Calu3 (cell line): ENCODE measurements around the gene FCER1G. TPM values are rescaled to one million over a fixed set of nuclear protein-coding genes. Genes with fewer than 3 reads are reported as not detected.
A peak's percentile ranks its signal among the peaks of the same experiment; 100 is the strongest.

Experiments used
- BruUV-seq: library from RNA; stranded (reverse); fragments of 400-500 nt; replicated peaks from 2 replicates; lab custom pipeline; 2021; lab: Mats Ljungman, UMichigan
- CTCF ChIA-PET: fragments of 300-600 bp; sonication (Branson Sonifier 250); formaldehyde crosslinking; loops from one replicate; lab custom pipeline; 2022; ENCODE audit warnings: antibody characterized with exemption; lab: Charles Lee
- DNase-seq: peaks from one replicate; pipeline ENCODE4 v3.0.0; 2022
- H3K27ac Mint-ChIP-seq: one replicate; pipeline ENCODE4 v1.8.0; 2022; ENCODE audit warnings: mixed read lengths; ENCODE audit not compliant: unreplicated experiment
- H3K27me3 Mint-ChIP-seq: one replicate; pipeline ENCODE4 v1.8.0; 2022; ENCODE audit warnings: mixed read lengths; ENCODE audit not compliant: unreplicated experiment
- H3K36me3 Mint-ChIP-seq: one replicate; pipeline ENCODE4 v1.8.0; 2022; ENCODE audit warnings: mild to moderate bottlenecking, moderate library complexity, mixed read lengths; ENCODE audit not compliant: insufficient read depth, unreplicated experiment
- H3K4me1 Mint-ChIP-seq: one replicate; pipeline ENCODE4 v1.8.0; 2022; ENCODE audit warnings: mild to moderate bottlenecking, low read depth, mixed read lengths; ENCODE audit not compliant: unreplicated experiment
- H3K4me3 Mint-ChIP-seq: one replicate; pipeline ENCODE4 v1.8.0; 2022; ENCODE audit warnings: mild to moderate bottlenecking, low read depth, moderate library complexity, mixed read lengths; ENCODE audit not compliant: unreplicated experiment
- H3K9me3 Mint-ChIP-seq: one replicate; pipeline ENCODE4 v1.8.0; 2022; ENCODE audit warnings: low read depth, mixed read lengths; ENCODE audit not compliant: unreplicated experiment
- intact Hi-C: fragments of 100-400 bp; cut with micrococcal nuclease; formaldehyde crosslinking; loops from one replicate; pipeline ENCODE4 v1.10.0; 2022; ENCODE audit not compliant: unreplicated experiment
- total RNA-seq: library from RNA; stranded (reverse); gene quantifications from 2 replicates; pipeline ENCODE4 v1.2.3, GENCODE V29; 2022
- TF ChIP-seq, protein P1 (sequence below): fragments of 200-600 bp; IDR thresholded peaks from one replicate; pipeline ENCODE4 v1.8.0; 2022; ENCODE audit warnings: antibody characterized with exemption; ENCODE audit not compliant: unreplicated experiment

FCER1G gene
- total RNA-seq, 1 experiment from 2014 or later = not detected

DNA sequence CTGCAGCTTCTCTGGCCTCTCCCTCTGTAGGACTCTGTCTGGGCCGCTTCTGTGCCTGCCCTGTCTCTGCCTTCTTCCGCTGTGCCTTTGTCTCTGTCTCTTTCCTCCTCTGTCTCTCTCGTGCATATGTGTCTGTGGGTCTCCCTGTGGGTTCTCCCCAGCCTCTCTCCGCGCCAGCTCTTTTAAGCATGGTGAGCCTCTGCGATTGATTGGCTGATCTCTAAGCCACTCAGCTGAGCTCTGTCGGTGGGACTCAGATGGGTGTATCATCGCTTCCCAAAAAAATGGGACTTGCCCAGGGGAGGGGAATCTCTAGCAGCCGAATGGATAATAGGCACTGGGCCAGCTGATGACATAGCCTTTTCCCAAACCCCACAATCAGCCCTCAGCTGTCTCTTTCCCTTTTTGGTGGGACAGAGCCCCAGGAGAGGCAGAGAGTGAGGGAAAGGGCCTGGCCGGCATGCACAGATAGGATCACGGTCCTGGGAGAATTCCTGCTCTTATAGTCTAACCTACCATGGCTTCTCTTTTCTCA lies 16.1 kb upstream of the FCER1G start, which contains the start of gene ADAMTS4:
ADAMTS4 (minus strand) TSS at position 158 of the 535 bp plus-strand sequence. CDS start 427 bp downstream, outside the sequence.
- H3K27ac Mint-ChIP-seq = peak within 1 kb of the TSS; percentile 40
- no peak for DNase-seq
- H3K36me3 Mint-ChIP-seq = peaks cover 14% of the 10 kb centered on the region
- H3K4me3 Mint-ChIP-seq = no peak within 1 kb of the TSS
- CTCF ChIA-PET = interaction anchor here (0.6 kb wide), 1 partner anchor 11 kb away, joined by 3 read pairs; no protein-coding TSS in a partner anchor
- no peaks in the 10 kb centered on the region for H3K9me3 Mint-ChIP-seq
- H3K27me3 Mint-ChIP-seq = peaks cover 25% of the 10 kb centered on the region
- TF ChIP-seq, protein P1, sequence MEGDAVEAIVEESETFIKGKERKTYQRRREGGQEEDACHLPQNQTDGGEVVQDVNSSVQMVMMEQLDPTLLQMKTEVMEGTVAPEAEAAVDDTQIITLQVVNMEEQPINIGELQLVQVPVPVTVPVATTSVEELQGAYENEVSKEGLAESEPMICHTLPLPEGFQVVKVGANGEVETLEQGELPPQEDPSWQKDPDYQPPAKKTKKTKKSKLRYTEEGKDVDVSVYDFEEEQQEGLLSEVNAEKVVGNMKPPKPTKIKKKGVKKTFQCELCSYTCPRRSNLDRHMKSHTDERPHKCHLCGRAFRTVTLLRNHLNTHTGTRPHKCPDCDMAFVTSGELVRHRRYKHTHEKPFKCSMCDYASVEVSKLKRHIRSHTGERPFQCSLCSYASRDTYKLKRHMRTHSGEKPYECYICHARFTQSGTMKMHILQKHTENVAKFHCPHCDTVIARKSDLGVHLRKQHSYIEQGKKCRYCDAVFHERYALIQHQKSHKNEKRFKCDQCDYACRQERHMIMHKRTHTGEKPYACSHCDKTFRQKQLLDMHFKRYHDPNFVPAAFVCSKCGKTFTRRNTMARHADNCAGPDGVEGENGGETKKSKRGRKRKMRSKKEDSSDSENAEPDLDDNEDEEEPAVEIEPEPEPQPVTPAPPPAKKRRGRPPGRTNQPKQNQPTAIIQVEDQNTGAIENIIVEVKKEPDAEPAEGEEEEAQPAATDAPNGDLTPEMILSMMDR = no peak
- intact Hi-C loops = no loop called here
- peaks cover 41% of the 10 kb centered on the region for H3K4me1 Mint-ChIP-seq
- BruUV-seq = no TSS peak

DNA sequence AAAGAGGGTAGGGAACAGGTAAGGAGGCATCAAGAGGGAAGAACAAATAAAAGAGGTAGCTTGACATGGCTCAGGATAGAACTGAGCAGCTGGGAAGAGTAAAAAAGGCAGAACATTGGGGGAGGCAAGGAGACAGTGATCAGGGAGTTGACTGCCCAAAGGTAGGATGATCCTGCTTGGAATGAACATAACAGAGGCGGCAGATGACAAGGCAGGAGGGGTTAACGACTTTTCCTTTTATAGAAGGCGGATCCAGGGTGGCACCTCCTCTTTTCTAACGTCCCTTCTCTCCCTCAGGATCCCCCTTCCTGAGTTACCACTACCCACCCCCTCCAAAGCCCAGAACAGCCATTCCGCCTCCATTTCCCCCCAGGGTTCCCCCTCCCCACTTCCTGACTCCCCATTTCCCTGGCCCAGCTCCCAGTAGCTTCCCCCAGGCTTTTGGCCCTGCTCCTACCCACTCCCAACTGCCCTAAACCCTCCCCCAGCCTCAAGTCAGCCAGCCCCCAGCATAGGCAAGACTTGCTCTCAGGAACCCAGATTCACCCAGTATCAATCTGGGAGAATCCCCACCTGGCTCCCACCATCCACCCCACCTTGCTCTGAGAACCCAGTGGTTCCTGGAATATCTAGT lies 15.5 kb upstream of the FCER1G start:
- intact Hi-C loops = loop anchor here (10.0 kb wide), 1 partner anchor 545 kb away; the partner anchor contains the start of gene DUSP12
- BruUV-seq = no TSS peak
- Mint-ChIP-seq H3K27ac (no peak overlapping the region), H3K4me1 (peaks cover 47% of the 10 kb centered on the region), H3K27me3 (peaks cover 25% of the 10 kb centered on the region), H3K36me3 (peaks cover 14% of the 10 kb centered on the region), H3K9me3 (no peaks in the 10 kb centered on the region), H3K4me3 (no peak overlapping the region)
- no peak for DNase-seq
- TF ChIP-seq, protein P1 = no peak
- CTCF ChIA-PET = no interaction called here

DNA sequence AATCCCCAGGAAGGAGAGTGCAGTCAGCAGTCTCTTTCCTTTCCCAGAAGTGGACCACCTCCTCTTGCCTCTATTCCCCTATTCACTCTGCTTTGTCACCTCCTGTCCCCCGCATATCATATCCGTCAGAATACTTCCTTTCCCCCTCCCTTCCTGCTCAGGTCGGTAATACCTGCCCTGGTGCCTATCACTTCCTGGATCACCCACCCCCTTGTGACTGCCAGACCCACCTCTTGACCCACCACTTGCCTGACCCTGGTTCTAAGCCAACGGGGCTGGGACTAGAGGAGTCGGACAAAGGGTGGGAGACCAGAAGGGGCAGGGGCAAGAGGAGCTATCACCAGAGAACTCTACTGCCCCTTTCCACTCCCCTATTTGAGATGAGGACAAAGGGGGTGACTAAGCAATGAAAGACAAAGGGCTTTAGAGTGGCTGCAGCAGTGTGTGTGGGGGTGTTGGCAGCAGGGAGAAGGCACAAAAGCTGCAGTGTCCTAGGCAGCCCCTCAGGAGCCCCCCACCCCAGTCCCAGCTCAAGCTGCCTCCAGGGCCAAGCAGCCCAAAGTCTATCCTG lies 14.6 kb upstream of the FCER1G start:
- peaks cover 48% of the 10 kb centered on the region for H3K4me1 Mint-ChIP-seq
- CTCF ChIA-PET = interaction anchor here (0.6 kb wide), 1 partner anchor 172 kb away, joined by 4 read pairs; no protein-coding TSS in a partner anchor
- DNase-seq = no peak
- H3K4me3 Mint-ChIP-seq = no peak overlapping the region
- peaks cover 14% of the 10 kb centered on the region for H3K36me3 Mint-ChIP-seq
- TF ChIP-seq, protein P1 = no peak
- intact Hi-C loops = loop anchor here (10.0 kb wide), 1 partner anchor 544 kb away; the partner anchor contains the start of gene DUSP12
- no peak overlapping the region for H3K27ac Mint-ChIP-seq
- H3K9me3 Mint-ChIP-seq = no peaks in the 10 kb centered on the region
- H3K27me3 Mint-ChIP-seq = peaks cover 25% of the 10 kb centered on the region
- no TSS peak for BruUV-seq

DNA sequence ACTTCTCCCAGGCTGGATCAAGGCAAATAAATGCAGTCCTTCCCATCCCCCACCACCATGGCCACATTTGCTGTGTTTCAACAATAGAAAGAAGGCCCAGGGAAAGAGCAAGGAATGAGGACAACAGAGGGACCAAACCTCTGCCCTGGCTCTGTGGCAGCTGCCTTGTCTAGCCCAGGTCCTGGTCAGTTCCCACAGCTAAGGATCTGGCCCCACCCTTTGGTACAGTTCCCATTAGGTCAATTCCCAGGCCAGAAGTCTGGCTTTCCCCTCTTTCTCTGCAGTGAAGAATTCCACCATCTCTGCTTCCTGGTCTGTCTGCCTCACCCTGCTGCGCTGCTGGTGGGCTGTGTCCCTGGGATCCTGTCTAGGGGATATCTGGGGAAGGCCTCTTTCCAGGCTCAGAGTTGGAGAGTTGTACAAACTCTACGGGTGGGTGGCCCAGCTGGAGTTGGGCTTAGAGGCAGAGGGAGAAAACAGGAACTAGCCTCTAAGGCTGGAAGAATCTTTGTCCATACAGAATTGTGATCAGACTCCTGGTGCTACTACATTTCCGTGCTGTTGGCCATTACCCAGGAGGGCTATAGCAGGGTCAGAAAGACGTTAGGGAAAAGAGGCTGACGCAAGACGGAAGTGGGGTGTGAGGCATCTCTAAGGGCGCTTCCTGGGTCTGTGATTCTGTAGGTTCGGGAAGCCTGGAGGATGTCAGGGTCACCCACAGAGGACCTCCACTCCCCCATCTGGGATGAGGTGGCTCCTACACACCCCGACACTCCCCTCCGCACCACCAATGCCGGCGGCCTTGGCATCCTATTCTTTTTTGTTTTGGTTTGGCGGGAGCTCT lies 13.9 kb upstream of the FCER1G start:
- H3K9me3 Mint-ChIP-seq = no peaks in the 10 kb centered on the region
- H3K36me3 Mint-ChIP-seq = peaks cover 16% of the 10 kb centered on the region
- H3K27ac Mint-ChIP-seq = peak overlapping the region; percentile 71
- peaks cover 48% of the 10 kb centered on the region for H3K4me1 Mint-ChIP-seq
- CTCF ChIA-PET = interaction anchor here (0.5 to 2.2 kb wide), 5 partner anchors 25 to 171 kb away, joined by 3 to 22 read pairs (median 4); partner anchors contain the start of genes PCP4L1 and TOMM40L
- peaks cover 25% of the 10 kb centered on the region for H3K27me3 Mint-ChIP-seq
- intact Hi-C loops = loop anchor here (10.0 kb wide), 1 partner anchor 544 kb away; the partner anchor contains the start of gene DUSP12
- no TSS peak for BruUV-seq
- H3K4me3 Mint-ChIP-seq = peak overlapping the region; percentile 78
- TF ChIP-seq, protein P1 = no peak
- no peak for DNase-seq
